Fibroblast of skin of abdomen (primary cell): ENCODE measurements around the gene GPC5.

ENCODE experiments used
- DNase-seq: peaks from one replicate; pipeline ENCODE4 v3.0.0-alpha.2; 2013

The GPC5 gene

DNA sequence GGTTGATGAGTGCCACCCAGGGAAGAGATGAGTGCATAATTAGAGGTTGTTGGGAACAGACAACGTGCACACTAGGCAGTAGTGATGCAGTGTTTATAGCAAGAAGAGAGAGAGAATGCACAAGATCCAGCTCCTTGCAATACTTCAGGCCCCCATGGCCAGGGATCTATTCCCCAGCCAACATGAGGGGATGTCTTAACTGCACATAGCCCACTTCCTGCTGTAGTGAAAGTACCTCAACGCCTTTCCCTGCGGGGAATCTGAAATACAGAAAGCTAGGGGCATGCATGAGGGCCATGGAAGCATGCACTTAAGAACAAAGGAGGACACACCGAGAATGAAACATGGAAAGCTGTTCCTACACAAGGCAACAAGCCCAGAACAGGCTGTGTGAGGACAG, 1191.5 kb downstream of the GPC5 start:
- DNase-seq, result no peak

DNA sequence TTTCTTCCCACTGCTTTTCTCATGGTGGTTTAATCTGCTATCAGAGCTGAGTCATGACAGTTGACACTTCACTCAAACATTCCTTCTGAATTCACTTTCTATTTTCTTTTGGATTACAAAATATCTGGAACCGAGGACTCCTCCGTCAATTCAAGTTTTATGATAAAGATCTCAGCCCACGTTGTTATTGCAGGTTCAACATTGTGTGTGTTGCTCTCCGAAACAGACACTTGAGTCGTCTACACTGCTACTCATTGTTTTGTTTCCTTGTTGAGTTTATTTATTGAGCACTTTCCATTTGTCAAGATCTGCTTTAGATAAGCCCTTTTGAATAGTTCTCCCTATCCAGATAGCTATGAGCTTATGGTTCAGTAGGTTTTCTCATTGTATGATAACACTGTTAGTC, 1192.1 kb downstream of the GPC5 start:
- DNase-seq, result no peak

DNA sequence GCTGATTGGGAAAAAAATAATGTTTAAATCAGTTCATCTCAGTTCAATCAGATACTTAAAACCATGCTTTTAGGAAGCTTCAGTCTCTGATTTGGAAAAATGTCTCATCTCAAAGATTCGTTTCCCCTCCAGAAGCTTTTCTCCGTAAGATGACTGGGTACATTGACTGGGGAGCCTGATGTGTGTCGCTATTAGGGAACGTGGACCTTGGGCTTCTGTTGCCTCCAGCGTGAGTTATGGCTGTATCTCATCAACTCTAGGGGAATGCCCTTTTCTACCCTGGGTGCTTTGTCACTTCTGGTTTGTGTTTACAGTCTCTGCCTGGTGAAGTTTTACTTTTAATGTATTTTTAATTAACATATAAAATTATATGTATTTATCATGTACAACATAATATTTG, 1192.7 kb downstream of the GPC5 start:
- DNase-seq, result no peak

DNA sequence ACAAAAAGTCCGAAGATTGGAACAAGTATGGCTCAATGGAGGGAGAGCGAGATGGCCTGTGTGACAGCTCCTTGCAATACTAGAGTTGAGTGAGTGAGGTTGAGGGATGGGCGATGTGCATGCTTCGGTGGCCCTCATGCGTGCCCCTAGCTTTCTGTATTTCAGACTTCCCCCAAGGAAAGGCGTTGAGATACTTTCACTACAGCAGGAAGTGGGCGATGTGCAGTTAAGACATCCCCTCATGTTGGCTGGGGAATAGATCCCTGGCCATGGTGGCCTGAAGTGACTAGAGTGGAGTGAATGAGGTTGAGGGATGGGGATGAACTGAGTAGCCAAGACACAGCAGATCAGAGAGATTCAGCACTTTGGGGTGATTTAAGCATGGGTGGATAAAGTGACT, 1194.3 kb downstream of the GPC5 start:
- no peak for DNase-seq

DNA sequence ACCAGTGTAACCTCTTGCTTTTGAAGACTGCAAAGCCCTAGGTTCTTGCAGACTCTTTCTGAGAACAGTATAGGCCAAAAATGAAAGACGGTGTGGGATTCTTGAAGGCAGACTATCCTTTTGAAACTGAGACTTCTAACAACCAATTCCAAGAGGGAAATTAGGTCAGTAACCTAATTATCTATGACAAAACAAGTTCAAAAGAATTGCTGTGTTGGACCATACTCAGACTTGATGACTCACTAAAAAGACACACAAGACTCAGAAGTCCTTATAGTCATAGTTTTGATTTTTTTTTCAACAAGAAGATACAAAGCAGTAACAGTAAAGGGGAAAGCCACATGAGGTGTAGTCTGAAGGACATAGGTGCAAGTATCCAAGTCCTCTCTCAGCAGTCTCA, 1204.1 kb downstream of the GPC5 start:
- DNase-seq, result peak; percentile 34

DNA sequence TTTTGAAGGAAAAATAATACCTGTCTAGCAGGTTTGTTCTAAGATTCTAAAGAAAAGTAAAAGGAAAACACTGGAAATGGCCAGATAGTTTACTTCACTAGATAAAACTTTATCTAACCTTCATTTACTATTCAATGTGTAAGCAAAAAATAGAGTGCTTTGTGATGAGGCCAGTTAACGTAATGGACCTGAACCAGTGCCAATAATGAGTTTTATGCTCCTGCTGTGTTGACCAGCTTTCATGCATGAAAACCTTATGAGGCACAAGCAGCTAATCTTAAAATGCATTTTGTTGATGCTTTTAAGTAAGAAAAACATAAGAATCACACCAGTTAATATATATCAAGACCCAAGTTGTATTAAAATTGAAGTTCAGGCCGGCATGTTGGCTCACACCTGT, 1211.0 kb downstream of the GPC5 start:
- no peak for DNase-seq

DNA sequence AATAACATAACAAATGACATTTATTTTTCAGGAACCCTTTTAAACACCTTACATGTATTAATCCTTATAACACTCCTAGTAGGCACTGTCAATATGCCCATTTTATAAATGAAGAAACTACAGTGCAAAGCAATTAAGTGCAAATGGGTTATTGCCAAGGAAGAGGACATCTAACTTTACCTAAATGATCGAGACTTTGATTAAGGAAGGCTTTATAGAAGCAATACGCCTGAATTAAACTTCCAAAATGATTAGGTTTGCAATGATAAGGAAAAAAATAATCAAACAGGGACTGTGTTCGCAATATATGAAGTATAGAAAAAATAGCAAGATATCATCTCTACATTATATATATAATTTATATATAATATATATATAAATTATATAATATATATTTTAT, 1214.5 kb downstream of the GPC5 start:
- no peak for DNase-seq

DNA sequence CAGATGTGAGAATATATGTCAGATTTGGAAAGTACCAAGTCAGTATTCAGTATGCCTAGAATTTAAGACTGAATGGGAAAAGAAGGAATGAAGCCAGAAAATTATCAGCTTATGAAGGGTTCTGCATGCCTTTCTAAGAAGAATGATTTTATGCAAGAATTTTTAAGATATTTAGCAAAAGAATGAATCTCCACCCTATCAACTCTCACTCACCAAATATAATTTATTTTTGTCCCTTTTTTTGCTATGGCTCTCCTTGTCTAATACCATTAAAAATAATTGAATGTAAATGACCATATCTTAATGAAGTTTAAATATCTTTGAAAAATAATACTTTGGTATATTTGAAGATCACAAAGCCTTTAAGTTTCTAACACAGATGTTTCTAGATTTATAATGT, 1215.5 kb downstream of the GPC5 start:
- DNase-seq, result no peak

DNA sequence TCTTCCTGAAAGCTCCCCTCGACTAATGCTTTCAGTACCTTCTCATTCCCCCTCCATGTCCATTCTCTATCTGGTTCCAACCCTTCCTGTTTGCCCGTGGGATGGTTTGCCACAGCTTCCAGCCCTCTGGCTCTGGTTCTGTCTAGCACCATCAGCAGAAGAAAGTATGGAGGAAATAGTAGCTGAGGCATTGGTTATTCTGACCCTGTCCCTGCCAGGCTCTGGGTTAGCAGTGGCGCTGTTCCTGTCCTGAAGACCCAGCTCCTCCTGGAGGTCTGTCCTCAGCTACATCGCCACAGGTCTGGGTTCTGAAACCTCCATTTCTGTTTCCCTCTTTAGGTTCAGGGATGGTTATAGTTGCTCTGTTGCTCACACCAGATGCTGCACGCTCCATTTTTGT, 1223.6 kb downstream of the GPC5 start:
- DNase-seq, result no peak

DNA sequence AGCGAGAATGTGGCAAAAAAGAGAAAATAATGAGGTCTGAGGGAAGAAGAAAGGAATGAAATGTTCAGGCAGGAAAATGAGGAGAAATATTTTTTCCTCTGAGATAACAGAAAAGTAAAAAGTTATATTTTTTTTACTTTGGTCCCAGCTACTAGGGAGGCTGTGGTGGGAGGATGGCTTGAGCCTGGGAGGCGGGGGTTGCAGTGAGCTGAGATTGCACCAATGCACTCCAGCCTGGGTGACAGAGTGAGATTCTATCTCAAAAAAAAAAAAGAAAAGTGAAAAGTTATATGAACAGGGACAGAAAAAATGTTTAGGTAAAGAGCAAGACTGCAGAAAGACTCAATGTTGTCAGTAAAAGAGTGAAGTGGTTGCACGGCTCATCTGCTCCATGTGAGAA, 1224.5 kb downstream of the GPC5 start:
- DNase-seq, result no peak

DNA sequence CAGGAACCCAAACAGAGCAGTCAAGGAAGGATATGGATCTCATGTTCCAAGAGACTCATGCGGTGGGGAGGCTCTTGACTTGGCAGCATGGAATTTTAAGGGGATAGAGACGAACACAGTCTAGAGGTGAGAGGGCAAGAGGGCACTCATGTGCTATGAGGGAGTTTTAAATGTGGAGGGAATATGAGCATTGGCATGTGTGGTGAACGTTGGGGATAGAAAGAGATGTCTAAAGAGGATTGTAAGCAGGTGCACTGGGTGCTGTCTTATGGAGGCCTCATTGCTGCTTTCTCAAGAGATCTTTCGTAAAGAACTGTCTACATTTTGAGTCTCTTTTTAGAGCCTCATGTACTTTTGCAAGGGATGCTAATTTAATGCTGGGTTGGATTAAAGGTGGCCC, 1227.9 kb downstream of the GPC5 start:
- no peak for DNase-seq

DNA sequence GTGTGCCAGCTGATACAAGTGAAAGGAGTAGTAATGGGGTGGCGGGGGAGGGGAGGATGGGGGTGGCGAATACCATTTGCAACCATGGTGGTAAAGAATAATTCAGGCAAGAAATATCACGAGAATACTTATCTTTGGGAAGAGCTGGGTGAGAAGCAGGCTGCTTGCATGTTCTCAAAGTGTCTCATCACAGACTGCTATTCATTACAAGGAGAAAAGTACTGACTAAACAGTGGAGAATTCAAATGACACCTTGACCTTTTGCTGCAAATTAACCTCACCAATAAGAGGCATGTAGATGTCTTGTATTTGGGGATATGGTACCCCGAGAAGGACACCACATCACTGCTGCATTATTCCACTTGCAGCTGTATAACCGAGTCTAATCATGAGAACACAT, 1242.5 kb downstream of the GPC5 start:
- no peak for DNase-seq

DNA sequence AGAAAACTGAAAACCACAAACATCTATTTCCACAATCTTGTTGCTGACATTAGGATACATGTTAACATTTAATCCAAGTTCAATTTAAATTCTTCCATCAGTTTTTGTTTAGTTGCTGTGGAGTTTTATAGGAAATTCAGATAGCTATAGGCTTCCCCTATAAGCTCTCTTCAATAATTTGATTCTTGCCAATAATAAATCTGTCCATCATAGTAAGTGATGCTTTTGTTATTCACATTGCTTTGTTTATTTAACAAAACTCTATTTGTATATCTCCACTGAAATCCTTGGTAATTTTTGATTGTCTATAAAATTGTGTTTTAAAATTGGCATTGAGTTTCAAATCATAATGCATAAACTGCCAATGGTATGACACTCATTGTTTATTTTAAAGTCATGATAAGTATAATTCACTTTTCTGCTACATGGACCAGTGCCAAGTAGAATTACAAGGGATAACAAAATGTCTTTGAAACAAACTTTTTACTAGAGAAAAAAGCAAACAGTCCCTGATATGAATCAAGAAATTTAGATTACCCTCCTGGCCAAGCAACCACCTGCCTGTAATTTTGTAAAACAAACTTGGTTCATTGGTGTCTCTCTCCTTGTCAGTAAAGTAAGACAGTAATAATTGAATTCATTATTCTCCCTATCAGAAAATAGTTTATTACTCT, 1250.9 kb downstream of the GPC5 start:
- DNase-seq, result no peak

DNA sequence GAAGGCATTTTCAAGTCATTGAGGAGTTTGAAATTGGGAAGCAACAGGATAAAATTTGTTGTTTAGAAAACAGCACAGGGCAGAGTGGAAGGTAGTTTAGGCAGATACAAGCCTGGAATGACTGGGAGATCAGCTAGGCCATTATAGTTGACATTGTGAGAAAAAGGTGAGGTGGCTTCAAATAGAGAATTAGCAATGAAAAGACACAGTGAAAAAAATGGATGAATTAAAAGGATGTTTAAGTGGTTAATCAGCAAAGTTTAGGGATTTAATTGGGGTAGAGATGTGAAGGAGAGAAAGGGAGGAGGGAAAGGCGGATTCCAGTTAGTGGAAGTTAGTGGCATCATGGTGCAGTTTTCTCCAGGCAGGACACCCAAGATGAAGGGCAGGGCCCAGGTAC, 1257.7 kb downstream of the GPC5 start:
- no peak for DNase-seq

DNA sequence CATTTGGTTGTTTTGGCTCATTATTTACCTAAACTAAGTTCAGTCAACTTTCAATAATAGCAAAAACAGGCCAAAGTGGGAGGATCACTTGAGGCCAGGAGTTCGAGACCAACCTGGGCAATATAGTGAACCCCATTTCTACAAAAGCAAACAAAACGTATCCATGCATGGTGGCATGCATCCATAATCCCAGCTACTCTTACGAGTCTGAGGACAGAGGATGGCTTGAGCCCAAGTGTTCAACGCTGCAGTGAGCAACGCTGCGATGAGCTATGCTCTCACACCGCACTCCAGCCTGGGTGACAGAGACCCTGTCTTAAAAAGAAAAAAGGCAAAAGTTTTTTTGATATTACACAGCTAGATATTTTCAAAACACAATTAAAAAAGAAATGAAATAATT, 1258.2 kb downstream of the GPC5 start:
- DNase-seq, result no peak

DNA sequence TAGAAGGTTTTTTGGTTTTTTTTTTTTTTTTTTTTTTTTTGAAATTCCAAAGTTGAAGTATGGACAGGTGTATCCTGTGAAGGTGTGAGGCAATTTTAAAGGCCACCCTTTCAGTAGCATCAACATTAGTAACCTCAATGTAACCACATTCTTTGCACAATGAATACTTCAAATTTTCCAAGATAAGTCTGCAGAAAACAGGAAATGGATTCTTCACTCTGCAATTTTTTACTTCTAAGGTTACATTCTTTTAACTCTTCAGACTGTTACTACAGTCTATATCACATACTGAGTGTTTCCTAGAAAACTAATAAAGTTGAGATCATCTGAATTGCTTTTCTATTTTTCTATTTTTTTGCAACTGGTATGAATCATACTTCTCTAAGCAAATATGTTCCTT, 1259.1 kb downstream of the GPC5 start:
- DNase-seq, result peak; percentile 17

DNA sequence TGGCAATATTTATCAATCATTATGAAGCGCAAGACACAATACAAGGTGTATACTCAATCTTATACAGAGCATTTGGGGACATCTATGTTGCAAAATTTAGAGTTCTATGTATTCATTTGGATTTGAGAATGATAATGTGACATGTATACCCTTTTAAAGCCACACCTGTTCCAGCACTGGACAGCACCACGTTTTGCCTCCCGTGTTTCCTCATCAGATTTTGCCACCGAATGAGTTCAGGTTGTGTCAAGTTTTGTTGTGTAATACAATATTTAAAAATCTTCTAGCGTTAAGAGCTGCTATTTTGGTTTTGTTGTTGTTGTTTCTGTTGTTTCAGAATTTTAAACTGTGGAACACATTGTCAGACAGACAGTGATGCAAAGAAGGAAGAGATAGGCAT, 1259.9 kb downstream of the GPC5 start:
- no peak for DNase-seq

DNA sequence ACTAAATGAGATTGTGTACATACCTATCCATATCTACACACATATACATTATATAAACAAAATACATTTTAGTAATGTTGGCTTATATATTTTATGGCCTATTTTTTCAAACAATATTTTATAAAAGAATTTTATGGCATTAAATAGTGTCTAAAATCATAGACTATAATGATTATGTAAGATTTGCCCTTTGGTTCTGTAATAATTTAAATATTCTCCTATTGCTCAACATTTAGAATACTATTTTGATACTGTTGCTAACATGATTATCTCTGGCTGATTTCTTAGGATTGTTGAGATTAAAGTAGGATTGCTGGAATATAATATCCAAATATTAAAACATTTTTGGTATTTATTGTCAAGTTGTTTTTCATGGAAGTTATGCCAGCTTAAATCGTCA, 1263.0 kb downstream of the GPC5 start:
- DNase-seq, result no peak

DNA sequence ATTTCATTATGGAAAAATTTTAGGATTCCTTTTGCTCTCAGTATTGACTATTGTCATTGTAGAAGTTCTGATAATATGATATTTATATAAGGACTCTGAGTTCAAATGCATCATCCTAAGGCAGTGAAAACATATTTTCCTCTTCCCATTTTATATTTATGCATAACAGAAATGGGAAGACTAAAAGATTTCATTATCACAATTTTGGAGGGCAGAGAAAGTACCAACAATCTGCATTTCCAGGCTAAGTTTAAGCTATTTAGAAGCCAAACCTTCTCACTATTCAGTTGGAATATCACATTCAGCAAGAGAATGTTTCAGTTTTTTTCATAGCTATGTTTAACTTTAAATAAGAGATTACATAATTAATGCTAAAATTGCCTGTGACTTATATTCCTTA, 1269.7 kb downstream of the GPC5 start:
- DNase-seq, result no peak

DNA sequence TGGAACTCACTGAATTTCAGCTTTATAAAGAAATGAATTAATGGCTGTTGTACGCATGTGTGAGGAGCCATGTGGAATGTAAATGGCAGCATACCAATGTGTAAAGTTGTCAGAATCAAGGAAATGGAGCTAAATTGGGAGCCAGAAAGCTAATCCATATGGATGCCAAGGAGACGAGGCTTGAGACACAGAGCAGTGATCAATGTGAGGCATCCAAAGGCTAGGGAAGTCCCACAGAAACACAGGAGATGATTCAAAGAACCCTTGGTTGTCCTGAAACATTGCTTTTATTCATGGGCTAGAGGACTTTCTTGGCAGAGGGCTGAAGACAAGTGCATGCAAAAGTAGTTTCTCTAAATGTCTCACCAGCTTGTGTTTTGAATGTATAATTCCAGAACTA, 1271.7 kb downstream of the GPC5 start:
- no peak for DNase-seq

DNA sequence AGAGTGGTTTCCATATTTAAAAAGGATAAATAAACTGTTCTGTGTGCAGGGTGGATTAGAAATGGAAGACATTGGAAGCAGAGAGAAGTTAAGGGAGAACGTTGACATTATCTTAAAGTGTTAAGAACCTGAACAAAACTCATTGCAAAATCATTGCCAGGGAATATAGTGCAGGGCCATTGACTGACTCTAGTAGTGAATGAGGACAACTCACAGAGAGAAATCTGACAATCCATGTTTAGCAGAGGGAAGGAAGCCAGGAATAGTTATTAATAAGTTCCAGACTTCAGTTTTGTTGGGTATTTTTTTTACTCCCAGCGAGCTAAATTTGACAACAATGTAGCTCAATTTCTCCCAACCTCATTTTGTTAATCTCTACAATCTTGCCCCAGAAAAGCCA, 1273.4 kb downstream of the GPC5 start:
- no peak for DNase-seq

DNA sequence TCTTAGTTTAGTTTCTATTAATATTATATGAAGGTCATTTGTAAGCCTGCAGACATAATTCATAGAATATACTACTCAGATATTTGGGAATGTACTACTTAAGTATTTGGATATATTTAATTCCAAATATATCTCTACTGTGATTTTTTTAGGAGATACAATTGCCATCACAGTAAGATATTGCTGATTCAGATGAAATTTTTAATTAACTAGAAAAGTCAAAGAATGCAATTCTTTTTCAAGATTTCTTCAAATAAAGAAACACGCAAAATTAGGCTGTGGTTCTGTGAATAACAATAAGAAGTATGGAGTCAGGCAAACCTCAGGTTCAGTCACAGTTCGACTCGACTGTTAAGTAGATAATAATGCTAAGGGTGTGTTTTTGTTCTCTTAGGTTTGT, 1277.8 kb downstream of the GPC5 start:
- DNase-seq, result no peak

DNA sequence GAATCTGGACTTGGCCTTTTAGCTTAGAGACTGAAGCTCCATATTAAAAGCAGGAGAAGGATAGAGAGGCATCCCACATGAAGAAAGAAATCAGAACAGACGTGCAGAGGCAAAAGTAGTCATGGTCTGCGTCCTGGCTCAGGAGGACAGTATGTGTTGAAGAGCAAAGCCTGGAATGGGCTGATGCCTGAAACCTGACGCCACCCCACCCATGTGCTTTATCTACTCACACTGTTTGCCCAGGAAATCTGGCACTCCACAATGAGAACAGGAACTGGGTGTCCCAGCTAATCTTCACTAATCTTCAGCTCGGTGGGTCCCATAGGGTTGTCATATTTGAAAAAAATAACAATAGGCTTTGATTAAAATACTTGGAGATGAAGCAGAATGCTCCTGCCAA, 1279.2 kb downstream of the GPC5 start:
- DNase-seq, result no peak

DNA sequence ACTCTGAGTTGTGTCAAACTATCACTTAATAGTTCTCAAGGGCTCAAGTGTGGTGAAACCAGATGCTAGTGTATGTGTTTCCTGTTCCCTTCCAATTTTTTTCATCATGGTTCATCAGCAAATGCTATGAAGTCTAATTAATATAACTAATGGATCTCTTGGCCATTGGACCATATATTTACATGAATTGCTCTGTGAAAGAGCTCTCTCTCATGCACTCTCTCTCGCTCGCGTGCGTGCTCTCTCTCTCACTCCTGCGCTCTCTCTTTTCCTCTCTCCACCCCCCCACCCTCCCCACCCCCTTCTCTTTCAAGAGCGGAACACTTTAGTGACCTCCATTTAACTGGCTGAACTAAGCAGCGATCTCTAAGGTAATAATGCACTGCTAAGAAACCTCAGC, 1281.2 kb downstream of the GPC5 start:
- no peak for DNase-seq

DNA sequence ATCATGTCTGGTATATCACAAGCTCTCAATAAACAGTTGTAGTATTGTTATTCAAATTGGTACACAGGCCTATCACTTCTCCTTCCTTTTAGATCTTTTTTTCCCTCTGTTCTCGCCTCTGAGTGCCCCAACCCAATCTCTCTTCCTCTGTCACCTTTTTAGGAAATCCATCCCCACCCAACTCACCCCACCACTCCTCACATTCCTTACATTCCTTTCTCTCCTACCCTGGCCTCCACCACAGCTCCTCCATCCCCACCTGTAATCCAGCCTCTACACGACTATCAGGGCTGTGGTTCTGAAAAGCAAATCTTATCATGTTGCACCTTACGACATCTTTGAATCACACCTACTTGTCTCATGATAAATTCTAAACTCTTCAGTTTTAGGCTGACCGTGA, 1282.8 kb downstream of the GPC5 start:
- DNase-seq, result no peak
